Panc1 (cell line): ENCODE measurements around the gene RNF182. TPM values are rescaled to one million over a fixed set of nuclear protein-coding genes. Genes with fewer than 3 reads are reported as not detected.
"Not testable (repeated sequence)": the region's sequence is repeated elsewhere in the genome, so short reads cannot be mapped to it uniquely, and the experiment has no call there.

Experiments used
- ATAC-seq: fragments of 200-7000 bp; cut with Tn5 transposase; 2 replicates; pipeline ENCODE4 v1.9.1; 2020; ENCODE audit warnings: mild to moderate bottlenecking, moderate library complexity
- BruUV-seq: library from RNA; stranded (reverse); fragments of 400-500 nt; replicated peaks from 2 replicates; lab custom pipeline; 2021; lab: Mats Ljungman, UMichigan
- CTCF ChIA-PET: fragments of 300-600 bp; sonication (Branson Sonifier 250); formaldehyde crosslinking; loops from one replicate; lab custom pipeline; 2022; ENCODE audit warnings: antibody characterized with exemption; lab: Charles Lee
- POLR2A ChIA-PET: fragments of 300-600 bp; sonication (Branson Sonifier 250); formaldehyde crosslinking; loops from one replicate; lab custom pipeline; 2022; ENCODE audit warnings: antibody characterized with exemption; lab: Charles Lee
- DNase-seq: peaks from one replicate; pipeline ENCODE4 v3.0.0-alpha.2; 2010; ENCODE audit warnings: low read depth, low spot score
- H3K27ac ChIP-seq: 2 replicates; pipeline ENCODE4 v1.5.1; 2011; ENCODE audit warnings: mild to moderate bottlenecking, low read length, inconsistent platforms
- H3K27me3 ChIP-seq: fragments of 200-500 bp; sonication (Bioruptor generic); 2 replicates; pipeline ENCODE4 v1.6.0; 2014; ENCODE audit warnings: low read length, inconsistent platforms; ENCODE audit not compliant: control insufficient read depth, insufficient read depth
- H3K36me3 ChIP-seq: fragments of 200-500 bp; sonication (Bioruptor generic); 2 replicates; pipeline ENCODE4 v1.5.1; 2014; ENCODE audit warnings: inconsistent platforms, mild to moderate bottlenecking, low read length, moderate library complexity; ENCODE audit not compliant: control insufficient read depth, insufficient read depth
- H3K4me1 ChIP-seq: 2 replicates; pipeline ENCODE4 v1.5.1; 2011; ENCODE audit warnings: inconsistent platforms, mild to moderate bottlenecking, low read length, moderate library complexity; ENCODE audit not compliant: control insufficient read depth, insufficient read depth
- H3K4me3 ChIP-seq, 2 experiments: 2 replicates each; pipeline ENCODE4 v1.5.1; 2011 to 2012; ENCODE audit warnings: low read depth in 2 of 2, low read length in 2 of 2, mild to moderate bottlenecking in 2 of 2, inconsistent platforms in 1 of 2, moderate library complexity in 1 of 2
- H3K9me3 ChIP-seq: fragments of 200-500 bp; sonication (Bioruptor generic); 2 replicates; pipeline ENCODE4 v1.5.1; 2014; ENCODE audit warnings: low read depth, mild to moderate bottlenecking, inconsistent platforms, low read length, moderate library complexity; ENCODE audit not compliant: control insufficient read depth, insufficient read depth
- CTCF ChIP-seq: fragments of 450-650 bp; IDR thresholded peaks from 2 replicates; pipeline ENCODE4 v1.5.1; 2017; ENCODE audit warnings: mild to moderate bottlenecking
- REST ChIP-seq, 2 experiments: IDR thresholded peaks; 2 replicates each; pipeline ENCODE4 v1.6.1; 2011 to 2012; ENCODE audit warnings: low read depth in 2 of 2, control low read depth in 1 of 2, low read length in 1 of 2, mild to moderate bottlenecking in 1 of 2, moderate library complexity in 1 of 2; ENCODE audit not compliant: insufficient read depth in 1 of 2
- in situ Hi-C: cut with HindIII; loops from 2 replicates; pipeline ENCODE4 v1.10.0; 2016; ENCODE audit warnings: low sequenced_read_pairs, low pct_unique_long_range_greater_than_20kb
- intact Hi-C: fragments of 100-400 bp; cut with micrococcal nuclease; formaldehyde crosslinking; loops from one replicate; pipeline ENCODE4 v1.10.0; 2022; ENCODE audit not compliant: unreplicated experiment
- total RNA-seq: library from RNA; stranded (reverse); gene quantifications from one replicate; pipeline ENCODE4 v1.2.1, GENCODE V29; 2021; ENCODE audit not compliant: unreplicated experiment

RNF182 gene
- total RNA-seq, 1 experiment from 2014 or later = 22.2 TPM

GRCh38 chr6:13971303-13971702, 46.6 kb downstream of the RNF182 start:
- TF ChIP-seq CTCF (no peak), REST (IDR thresholded peaks at IDR 0.05; ENCODE audit: insufficient read depth in 1 of 2, low read depth in 2 of 2, low read length in 1 of 2) (no peak)
- in situ Hi-C loops (no loop called here), intact Hi-C loops (no loop called here)
- Histone ChIP-seq H3K27ac (no peak overlapping the region), H3K27me3 (no peaks in the 10 kb centered on the region), H3K9me3 (peaks cover 5% of the 10 kb centered on the region; the same call in 1 of the 2 replicates), H3K4me1 (no peaks in the 10 kb centered on the region), H3K36me3 (no peaks in the 10 kb centered on the region; the same call in 1 of the 2 replicates), H3K4me3 (no peak overlapping the region)
- ChIA-PET CTCF (no interaction called here), POLR2A (no interaction called here)
- ATAC-seq = no peak
- no TSS peak for BruUV-seq
- DNase-seq = no peak

- ATAC-seq, H3K9me3 ChIP-seq, H3K4me1 ChIP-seq, H3K36me3 ChIP-seq, DNase-seq, intact Hi-C loops, BruUV-seq, in situ Hi-C loops, POLR2A ChIA-PET, H3K27me3 ChIP-seq, H3K27ac ChIP-seq, H3K4me3 ChIP-seq, CTCF ChIA-PET: not testable (repeated sequence)
Observed at GRCh38 chr6:13972602-13973001, 47.9 kb downstream of the RNF182 start.

GRCh38 chr6:13973422-13973821, 48.7 kb downstream of the RNF182 start:
- DNase-seq, H3K27ac ChIP-seq, H3K27me3 ChIP-seq, H3K4me3 ChIP-seq, H3K36me3 ChIP-seq, H3K9me3 ChIP-seq, H3K4me1 ChIP-seq, POLR2A ChIA-PET, BruUV-seq, CTCF ChIA-PET, ATAC-seq, intact Hi-C loops, in situ Hi-C loops: not testable (repeated sequence)
